Stimulated activated CD4-positive, alpha-beta T cell treated with anti-CD3 and anti-CD28 coated beads, Interleukin-15, amount 100 ng/mL, for 24 hours (primary cell): Measurements from ENCODE around the gene DCUN1D2.
"Not testable (repeated sequence)": the region's sequence is repeated elsewhere in the genome, so short reads cannot be mapped to it uniquely, and the experiment has no call there.

Experiments
- DNase-seq: peaks from one replicate; pipeline ENCODE4 v3.0.0-alpha.2; 2020

The DCUN1D2 gene

DNA sequence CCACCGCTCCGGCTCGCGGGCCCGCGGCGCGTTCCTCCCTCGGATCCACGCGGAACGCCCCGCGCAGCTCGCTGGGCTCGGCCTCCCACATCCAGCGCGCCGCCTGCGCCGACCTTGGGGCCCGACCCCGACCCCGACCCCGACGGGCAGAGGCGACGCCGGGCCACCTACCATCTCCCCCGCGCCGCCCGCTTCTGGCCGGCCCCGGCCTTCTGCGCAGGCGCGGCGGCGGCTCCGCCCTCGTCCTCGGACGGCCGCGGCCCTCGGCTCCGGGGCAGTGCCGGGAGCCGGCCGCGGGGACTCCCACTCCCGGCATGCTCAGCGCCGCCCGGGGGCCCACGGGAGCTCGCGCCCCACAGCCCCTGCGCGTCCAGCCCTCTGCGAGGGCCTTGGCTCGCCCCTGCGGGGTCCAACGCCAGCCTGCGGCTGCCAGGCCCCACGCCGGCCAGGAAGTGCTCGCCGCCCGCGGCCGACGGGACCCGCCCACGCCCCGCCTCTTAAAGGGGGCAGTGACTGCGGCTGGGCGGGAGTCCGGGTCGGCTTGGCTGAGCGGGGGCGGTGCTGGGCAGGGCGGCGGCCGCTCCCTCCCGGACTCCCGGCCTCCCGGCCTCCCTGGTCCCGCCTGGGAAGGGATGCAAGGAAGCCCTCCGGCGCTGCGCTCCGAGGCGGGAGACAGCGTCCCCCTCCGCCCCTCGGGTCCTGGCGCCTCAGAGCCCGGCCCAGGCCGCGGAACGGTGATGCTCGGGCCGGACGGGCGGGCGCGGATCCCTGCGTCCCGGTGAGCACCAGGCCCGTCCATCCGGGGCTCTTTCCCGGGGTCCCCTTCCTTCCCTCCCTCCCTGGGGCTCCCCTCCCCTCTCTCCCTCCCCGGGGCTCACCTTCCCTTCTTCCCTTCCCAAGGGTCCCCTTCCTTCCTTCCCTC is at the start of gene DCUN1D2:
Gene DCUN1D2, minus strand, starts transcription at position 216 of the 922 bp plus-strand sequence. Its CDS starts 42 bp downstream, at position 174.
- peak; percentile 86 for DNase-seq

DNA sequence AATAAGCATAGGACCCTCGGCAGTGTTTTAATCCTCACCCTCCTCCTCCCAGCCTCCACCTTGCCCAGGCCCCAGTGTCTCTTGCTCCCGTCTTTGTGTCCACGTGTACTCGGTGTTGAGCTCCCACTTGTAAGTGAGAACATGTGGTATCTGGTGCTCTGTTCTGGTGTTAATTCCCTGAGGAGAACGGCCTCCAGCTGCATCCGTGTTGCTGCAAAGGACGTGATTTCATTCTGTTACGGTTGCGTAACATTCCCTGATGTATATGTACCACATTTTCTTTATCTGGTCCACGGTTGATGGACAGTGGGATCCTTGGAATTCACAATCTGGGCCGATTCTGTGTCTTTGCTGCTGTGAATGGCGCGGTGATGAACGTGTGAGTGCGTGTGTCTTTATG is 49.3 kb upstream of the DCUN1D2 start:
- no peak for DNase-seq

DNA sequence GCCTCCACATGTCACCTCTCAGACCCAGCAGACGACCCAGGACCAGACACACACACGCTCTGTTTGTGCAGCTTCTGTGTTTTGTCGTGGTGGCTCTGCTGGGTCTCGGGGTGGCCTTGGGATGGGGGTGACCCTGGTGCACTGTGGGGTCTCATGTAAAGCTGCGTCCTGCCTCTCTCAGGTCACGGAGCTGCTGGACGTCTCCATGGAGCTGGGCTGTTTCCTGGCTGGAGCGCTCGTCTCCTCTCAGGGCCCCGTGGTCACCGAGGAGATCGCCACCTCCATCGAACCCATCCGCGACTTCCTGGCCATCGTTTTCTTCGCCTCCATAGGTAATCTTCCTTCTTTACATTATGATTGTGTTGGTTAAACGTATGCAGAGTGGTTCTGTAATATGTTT is 48.7 kb upstream of the DCUN1D2 start:
- DNase-seq = no peak

DNA sequence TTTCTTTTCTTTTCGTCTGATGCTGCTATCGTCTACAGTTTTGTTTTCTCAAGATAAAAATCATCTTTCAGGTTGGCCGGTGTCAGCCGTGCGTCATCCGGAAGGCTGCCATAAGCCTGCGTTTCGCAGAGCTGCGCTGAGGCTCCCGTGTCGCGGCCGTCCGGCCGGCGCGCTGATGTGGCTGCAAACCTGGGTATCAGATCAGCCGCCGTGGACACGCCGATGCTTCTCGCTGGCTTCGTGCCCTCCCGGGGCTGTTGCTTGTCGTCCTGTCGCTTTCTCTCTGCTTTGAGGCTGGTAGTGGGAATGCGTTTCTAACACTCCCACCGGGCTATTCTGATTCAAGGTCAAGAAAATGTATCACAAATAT is 48.2 kb upstream of the DCUN1D2 start:
- no peak for DNase-seq

DNA sequence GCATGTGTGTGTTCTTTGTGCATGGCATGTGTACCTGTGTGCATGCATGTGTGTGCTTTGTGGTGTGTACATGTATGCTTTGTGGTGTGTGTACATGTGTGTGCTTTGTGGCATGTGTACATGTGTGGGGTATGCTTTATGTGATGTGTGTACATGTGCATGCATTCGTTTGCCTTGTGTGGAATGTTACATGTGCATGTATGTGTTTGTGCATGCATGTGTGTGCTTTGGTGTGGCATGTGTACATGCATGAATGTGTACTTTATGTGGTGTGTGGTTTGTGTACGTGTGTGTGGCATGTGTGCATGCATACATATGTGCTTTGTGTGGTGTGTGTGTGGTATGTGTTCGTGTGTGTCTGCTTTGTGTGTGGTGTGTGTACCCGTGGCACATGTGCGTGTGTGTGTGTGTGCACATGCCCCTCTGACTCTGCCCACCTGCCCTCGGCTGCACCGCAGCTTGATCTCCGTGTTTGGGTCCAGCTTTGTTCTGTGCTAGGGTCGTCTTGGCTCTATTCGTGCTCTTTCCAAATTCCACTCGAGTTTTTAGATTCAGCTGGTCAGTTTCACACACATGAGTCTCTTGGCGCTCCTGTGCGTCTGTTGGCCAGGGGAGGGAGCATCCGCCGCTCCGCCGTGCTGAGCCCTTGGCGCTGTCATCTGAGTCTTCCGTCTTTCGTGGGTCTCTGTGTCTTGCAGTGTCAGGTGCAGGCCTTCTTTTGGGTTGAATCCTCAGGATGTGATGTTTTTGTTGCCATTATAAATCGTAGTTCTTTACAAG is 47.6 kb upstream of the DCUN1D2 start:
- DNase-seq = no peak

DNA sequence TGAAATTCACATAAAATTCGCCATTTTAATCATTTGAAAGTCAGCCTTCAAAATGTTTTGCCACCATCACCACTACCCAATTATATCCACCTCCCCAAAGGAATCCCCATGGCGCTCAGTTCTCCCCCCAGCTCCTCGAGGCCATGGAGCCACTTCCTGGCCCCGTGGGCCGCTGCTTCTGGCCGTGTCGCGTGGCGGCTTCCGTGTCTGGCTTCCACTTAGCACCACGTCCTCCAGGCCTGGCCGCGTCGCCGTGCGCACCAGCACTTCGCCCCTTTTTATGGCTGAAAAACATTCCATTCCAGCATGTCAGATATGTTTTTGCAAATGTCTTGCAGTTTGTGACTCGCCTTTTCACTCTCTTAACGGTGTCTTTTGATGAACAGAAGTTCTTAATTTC is 46.7 kb upstream of the DCUN1D2 start:
- DNase-seq = no peak

DNA sequence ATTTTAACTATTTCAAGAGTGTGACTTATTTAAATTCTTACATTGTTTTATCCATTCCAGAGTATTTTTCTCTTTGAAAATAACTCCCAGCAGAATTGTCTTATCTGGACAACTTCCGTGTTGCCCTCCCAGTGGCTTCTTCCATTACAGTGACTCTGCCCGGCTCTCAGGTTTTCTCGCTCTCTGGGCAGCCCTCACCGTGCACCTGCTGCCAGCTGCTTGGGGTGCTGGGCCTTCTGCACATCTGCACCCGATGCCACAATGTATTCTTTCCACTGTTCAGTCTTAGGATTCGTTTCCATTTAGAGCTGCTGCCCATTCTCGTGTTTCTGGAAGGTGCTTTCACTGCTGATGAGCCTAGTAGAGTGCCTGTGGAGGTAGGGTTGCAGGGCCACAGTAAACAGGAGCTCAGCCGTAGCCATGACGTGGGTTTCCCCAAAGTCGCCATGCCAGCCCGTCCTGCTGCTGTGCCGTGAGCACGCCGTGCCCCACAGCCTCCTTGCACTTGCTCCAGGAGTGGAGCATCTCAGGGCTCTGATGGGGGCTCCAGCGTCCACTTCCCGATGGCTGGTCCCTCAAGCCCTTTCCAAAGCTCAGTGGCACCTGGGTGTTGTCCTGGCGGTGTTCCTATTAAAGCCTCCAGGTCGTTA is 46.1 kb upstream of the DCUN1D2 start:
- DNase-seq = no peak

DNA sequence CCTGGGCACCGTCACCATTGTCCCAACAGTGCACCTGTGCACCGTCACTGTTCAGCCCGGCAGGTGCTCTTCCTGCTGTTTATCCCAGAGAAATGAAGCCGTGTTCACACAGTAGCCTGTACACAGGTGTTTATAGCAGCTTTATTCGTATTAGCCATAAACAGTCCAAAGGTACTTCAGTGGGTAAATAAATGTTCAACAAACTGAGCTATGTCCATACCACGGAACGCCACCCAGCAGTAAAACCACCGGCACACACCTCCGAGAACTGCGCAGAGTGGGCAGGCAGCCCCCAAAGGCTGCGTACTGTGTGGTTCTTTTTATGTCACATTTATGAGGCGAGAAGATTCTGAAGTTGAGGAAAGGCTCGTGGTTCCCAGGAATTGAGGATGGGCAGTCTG is 44.9 kb upstream of the DCUN1D2 start:
- DNase-seq = no peak

DNA sequence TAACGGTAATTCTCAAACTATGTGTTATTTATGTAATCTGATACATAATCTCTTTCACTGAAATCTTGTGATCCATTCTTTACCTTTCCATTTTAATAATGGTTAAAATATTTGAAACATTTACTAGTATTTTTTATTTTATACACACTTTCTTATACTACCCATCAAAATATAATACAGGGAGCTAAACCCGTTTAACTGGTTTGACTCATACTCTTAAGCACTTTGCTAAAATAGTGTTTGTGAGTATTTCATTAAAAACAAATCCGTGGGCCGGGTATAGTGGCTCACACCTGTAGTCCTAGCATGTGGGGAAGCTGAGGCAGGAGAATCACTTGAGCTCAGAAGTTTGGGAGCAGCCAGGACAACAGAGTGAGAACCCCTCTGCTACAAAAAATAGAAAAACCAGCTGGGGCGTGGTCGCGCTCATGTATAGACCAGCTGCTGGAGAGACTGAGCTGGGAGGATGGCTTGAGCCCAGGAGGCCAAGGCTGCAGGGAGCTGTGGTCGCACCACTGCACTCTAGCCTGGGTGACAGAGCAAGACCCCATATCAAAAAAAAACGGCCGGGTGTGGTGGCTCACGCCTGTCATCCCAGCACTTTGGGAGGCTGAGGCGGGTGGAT is 43.8 kb upstream of the DCUN1D2 start:
- no peak for DNase-seq

DNA sequence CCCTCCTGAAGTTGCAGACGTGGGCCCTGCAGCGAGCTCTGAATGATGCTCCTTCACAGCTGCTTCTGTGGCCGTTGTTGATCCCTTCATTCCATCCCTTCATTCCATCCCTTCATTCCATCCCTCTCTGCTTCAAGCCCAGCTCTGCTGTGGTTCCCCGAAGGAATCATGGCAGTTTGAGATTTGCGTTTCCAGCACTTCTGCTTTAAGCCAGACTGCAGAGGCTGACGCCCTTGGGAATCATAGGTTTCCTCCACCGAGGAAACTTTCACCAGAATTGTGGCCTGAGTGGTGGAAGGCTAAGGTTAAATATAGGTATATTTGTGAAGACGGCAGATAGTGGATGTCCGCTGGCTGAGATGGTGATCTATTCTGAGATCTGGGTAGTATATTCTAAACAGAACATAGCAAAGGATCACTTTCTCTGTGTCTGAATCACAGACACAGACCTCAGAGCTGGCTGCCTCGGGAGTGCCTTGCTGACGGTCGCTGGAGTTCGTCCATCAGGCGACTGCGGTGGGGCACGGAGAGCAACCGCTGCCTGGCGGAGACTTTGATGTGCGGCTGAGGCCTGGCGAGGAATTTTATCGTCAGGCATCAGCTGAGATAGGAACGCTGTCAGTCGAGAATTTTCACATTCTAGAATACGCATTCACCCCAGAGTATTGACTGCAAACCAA is 42.8 kb upstream of the DCUN1D2 start:
- DNase-seq = no peak

DNA sequence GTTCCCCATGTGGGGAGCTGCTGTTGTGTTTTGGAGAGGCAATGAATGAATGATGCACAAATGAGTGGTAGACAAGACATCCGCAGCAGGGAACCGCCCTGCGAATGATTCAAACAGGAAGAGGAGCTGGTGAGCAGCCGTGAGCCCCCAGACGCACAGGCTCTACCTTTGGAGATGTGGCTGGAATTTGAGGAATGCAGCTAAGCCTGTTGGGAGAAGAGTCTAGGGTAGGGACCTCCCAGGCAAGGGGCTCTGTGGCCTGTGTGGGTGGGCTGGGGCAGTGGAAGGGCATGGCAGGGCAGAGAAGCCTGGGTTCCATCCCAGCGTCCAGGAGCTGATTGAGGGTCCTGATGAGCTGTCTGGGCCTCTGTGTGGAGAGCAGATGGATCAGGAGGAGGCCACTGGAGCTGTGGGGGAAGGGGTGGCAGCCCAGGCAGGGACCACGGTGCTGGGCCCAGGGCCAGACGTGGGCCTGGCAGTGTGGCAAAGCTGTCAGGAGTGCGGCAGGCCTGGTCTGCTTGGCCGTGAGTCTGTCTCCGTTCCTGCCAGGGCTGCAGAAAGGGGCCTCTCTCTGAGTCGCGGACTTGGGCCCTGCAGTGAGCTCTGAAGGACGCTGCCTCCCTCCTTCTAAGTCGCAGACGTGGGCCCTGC is 41.8 kb upstream of the DCUN1D2 start:
- DNase-seq = no peak

DNA sequence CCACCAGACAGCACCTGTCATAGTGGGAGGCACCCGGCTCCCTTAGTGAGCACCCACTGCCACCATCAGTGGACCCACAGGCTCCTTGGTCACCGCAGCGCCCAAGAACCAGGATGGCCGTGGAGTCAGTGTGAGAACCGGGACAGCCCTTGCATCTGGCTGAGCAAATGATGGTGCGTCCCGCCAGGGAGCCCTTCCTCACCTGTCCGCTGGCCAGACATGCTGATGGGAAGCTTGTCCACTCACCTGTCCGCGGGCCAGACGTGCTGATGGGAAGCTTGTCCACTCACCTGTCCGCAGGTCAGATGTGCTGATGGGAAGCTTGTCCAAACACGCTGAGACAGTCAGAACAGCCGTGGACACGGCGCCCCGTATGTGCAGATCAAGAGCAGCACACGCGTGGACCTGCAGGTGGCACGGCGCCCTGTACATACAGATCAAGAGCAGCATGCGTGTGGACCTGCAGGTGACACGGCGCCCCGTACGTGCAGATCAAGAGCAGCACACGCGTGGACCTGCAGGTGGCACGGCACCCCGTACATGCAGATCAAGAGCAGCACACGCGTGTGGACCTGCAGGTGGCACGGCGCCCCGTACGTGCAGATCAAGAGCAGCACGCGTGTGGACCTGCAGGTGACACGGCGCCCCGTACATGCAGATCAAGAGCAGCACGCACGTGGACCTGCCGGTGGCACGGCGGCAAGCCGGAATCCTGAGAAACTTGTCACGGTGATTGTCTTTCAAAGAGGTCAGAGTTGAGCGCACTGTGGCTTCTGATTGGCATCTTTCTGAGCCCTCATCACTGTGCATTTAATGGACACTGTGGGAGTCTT is 40.7 kb upstream of the DCUN1D2 start:
- no peak for DNase-seq

DNA sequence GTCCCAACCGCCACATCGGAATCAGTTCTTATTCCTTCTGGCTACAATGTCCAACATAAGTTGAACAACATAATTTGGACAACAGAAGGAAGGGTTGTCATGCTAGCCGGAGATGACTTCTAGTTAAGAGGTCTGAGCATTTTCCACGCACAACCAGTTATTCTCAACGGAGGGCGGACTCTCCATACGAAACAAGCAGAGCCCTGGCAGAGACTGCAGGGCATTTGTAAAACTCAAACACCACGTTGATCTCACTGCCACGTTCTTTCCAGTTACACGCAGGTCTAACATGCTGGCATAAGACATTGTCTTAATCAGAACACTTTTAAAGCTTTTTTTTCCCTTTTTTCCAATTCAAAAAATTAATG is 38.3 kb upstream of the DCUN1D2 start:
- no peak for DNase-seq

DNA sequence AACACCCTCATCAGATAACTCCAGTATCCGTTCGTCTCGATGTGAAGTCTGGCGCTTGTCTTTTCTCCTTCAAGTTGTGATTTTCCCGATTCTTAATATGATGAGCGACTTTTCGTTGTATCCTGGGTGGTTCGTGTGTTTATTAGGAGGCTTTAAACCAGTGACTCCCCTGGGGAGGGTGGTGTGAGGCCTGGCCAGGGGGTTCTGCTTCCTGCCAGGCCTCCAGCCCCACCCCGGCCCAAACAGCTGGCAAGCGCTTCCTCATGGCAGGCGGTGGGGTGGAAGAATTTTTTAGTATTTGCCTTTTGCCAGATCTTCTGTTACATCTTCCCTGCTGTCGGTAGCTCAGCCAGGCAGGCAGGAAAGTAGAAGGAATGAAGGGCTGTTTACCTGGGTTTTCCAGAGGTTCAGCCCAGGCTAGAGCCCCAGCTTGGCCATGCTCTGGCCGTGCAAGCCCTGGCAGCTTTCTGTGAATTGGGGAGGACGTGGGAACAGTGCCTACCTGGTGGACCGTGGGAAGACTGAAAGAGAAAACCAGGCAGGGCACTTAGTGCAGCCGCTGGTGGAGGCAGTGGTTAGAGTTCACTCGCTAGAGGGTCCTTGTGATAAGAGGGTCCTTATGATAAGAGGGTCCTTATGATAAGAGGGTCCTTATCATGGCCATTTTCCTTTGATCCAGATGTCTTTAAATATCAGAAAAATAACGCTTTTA is 37.7 kb upstream of the DCUN1D2 start:
- DNase-seq = no peak

DNA sequence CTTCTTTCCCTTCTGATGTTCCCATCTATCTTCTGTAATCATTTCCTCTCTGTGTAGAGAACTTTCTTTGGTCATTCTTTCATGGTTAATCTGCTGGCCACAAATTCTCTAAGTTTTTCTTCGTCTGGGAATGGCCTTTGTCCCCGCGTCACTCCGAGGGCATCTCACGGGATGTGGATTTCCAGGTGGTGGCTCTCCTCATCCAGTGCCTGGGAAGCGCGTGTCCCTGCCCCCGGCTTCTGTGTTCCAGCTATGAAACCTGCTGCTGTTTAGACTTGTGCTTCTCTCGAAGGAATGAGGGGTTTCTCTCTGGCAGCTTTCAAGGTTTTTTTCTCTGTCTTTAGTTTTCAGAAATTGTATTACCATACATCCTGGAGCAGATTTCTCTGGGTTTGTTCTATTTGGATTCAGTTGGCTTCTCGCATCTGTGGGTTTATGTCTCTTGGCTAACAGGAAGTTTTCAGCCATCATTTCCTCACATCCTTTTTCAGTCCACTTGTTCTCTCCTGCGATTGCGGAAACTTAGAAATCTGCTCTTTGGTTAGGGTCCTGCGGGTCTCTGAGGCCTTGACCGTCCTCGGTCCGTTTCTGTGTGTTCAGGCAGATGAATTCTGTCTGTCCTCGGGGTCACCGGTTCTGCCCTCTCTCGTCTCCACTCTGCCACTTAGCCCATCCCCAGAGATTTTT is 36.9 kb upstream of the DCUN1D2 start:
- DNase-seq = no peak

DNA sequence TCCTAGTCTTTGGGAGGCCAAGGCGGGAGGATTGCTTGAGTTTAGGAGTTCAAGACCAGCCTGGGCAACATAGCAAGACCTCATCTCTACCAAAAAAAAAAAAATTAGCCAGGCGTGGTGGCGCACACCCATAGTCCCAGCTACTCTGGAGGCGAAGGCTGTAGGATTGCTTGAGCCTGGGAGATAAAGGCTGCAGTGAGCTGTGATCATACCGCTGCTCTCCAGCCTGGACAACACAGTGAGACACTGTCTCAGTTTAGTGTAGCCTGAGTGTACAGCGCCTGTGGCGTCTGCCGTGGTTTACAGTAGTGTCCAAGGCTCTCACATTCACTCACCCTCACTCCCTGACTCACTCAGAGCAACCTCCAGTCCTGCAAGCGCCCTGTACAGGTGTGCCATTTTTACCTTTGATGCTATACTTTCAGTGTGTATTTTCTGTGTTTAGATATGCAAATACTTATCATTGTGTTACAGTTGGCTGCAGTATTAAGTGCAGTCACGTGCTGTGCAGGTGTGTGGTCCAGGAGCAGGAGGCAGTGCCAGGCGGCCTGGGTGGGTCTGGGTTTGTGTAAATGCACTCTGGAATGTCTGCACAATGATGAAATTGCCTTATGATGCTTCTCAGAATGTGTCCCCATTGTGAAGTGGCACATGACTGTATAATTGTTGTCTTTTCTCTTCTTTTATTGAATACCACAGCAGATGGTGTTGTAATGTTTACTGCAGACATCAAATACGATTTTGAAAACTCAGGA is 36.1 kb upstream of the DCUN1D2 start:
- no peak for DNase-seq

DNA sequence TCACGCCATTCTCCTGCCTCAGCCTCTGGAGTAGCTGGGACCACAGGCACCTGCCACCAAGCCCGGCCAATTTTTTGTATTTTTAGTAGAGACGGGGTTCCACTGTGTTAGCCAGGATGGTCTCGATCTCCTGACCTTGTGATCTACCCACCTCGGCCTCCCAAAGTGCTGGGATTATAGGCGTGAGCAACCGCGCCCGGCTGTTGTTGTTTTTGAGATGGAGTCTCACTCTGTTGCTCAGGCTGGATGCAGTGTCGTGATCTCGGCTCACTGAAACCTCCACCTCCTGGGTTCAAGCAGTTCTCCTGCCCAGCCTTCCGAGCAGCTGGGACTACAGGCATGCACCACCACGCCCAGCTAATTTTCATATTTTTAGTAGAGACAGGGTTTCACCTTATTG is 31.9 kb upstream of the DCUN1D2 start:
- not testable (repeated sequence) for DNase-seq

DNA sequence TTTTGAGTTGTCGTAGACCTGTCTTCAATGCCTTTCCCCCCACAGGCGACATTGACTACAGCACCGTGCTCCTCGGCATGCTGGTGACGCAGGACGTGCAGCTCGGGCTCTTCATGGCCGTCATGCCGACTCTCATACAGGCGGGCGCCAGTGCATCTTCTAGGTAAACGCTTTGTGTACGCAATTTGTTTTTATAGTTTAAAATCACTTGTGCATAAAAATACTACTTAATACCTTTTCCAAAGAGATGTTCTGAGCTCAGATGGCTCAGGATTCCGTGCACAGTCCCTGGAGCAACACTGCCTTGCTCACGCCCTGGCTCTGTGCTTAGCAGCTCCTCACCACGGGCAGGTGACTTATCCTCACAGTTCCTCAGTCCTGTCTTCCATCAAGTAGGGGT is 30.1 kb upstream of the DCUN1D2 start:
- no peak for DNase-seq

DNA sequence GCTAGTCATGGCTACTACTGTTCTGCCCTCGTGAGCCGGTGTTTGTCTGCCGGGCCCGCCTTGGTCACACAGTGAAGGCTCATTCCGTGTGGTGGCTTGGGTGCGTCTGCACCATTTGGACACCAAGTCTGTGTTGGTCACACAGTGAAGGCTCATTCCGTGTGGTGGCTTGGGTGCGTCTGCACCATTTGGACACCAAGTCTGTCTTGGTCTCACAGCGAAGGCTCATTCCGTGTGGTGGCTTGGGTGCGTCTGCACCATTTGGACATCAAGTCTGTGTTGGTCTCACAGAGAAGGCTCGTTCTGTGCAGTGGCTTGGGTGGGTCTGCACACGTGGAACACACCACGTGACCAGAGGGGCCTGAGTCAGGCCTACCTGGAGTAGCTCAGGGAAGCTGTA is 29.0 kb upstream of the DCUN1D2 start:
- no peak for DNase-seq
